AG09309 (cell line): ENCODE measurements around the gene WDR91.

Experiments
- DNase-seq: peaks from one replicate; pipeline ENCODE4 v3.0.0-alpha.2; 2010; ENCODE audit warnings: low read depth
- H3K4me3 ChIP-seq: 2 replicates; pipeline ENCODE4 v1.5.1; 2011; ENCODE audit warnings: mild to moderate bottlenecking, low read depth, low read length, moderate library complexity; ENCODE audit not compliant: control insufficient read depth
- CTCF ChIP-seq: IDR thresholded peaks from 2 replicates; pipeline ENCODE4 v1.5.1; 2011; ENCODE audit warnings: mild to moderate bottlenecking, low read depth, low read length, inconsistent platforms; ENCODE audit not compliant: insufficient read depth, control insufficient read depth; ENCODE audit errors: missing control alignments

Gene WDR91

GRCh38 chr7:135242096-135242684, 30.9 kb upstream of the WDR91 start:
- DNase-seq, result no peak
- H3K4me3 ChIP-seq, result no peak overlapping the region
- no peak for TF ChIP-seq CTCF

- DNase-seq, result no peak
- TF ChIP-seq CTCF, result no peak
- H3K4me3 ChIP-seq, result no peak overlapping the region
Observed at GRCh38 chr7:135240441-135240840, 29.1 kb upstream of the WDR91 start.

GRCh38 chr7:135239263-135239662, 27.9 kb upstream of the WDR91 start:
- no peak overlapping the region for H3K4me3 ChIP-seq
- no peak for TF ChIP-seq CTCF
- no peak for DNase-seq

GRCh38 chr7:135238112-135238744, 26.9 kb upstream of the WDR91 start:
- TF ChIP-seq CTCF, result peak; percentile 43
- no peak for DNase-seq
- no peak overlapping the region for H3K4me3 ChIP-seq

- no peak for TF ChIP-seq CTCF
- no peak overlapping the region for H3K4me3 ChIP-seq
- DNase-seq, result no peak
Observed at GRCh38 chr7:135236727-135237126, 25.4 kb upstream of the WDR91 start.

GRCh38 chr7:135235841-135236240, 24.5 kb upstream of the WDR91 start:
- no peak overlapping the region for H3K4me3 ChIP-seq
- TF ChIP-seq CTCF, result no peak
- no peak for DNase-seq
